HG03135 (cell line): ENCODE results near the gene CHPF2.

ENCODE experiments used
- ATAC-seq: cut with Tn5 transposase; IDR thresholded peaks from one replicate; pipeline ENCODE4 v1.9.1; 2021; ENCODE audit warnings: mild to moderate bottlenecking, moderate library complexity; ENCODE audit not compliant: unreplicated experiment

Gene CHPF2

DNA sequence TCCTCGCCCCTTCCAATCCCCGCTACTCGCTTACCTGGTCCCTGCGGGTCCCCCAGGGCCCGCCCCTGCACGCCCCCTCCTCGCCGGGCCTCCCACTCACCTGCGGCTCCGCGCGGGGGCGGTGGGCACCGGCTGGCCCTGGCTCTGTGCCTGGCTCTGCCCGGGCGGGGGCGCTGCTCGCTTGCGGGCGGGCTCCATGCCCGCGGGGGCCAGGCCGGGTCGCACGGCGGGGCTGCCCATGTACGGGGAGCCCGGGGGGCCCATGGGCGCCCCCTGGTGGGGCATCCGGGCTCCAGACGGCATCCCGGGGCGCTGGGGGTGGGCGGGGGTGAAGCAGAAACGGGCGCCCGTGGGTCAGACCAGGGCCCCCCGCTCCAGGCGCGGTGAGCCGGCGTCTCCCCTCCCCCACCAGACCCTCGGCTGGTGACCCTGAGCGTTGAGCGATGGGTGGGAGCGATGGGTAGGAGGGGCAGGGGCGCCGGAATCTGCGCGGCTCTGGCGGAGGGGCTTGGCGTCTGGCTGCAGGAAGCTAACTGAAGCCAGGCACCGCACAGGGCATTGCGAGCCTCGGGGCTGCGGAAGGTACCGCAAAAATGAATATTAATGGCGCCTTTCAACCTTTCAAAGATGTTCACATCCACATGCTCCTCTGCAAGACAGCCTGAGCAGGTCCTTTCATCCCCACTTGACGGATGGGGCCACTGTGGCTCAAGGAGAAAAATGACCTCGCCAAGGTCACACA lies 13.2 kb downstream of the CHPF2 start:
- no peak for ATAC-seq

DNA sequence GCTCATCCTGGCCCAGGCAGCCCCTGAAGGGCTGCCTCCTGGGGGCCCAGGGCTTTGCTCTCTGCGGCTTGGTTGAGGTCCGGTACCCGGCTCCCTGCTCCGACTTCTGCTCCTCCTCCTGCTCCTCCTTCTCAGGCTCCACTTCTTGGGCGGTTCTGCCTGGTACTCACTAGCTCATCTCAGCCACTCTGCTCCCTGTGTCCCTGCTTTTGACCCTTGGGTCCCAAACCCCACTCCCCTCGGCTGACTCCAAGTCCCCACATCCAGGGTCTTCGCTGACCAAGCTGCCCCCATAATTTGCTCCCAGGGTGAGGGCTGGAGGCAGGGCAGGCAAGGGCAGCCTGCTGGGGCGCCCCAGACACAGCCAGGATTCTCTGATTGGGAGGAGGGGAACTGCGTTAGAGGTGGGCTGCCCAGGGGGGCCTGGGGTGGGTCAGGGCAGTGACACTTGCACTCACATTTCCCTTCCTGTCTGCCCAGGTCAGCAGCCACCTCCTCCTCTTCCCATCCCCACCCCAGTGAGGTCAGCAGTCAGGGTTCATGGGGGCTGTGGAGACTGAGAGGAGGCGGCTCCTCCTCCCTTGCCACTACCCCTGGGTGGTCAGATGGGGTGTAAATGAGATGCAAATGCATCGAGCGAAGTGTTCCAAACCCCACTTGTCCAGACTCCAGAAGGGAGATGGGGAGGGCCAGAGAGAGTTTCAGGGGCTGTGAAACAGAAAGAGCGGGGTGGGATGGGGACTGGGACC lies 14.0 kb downstream of the CHPF2 start:
- ATAC-seq = no peak

DNA sequence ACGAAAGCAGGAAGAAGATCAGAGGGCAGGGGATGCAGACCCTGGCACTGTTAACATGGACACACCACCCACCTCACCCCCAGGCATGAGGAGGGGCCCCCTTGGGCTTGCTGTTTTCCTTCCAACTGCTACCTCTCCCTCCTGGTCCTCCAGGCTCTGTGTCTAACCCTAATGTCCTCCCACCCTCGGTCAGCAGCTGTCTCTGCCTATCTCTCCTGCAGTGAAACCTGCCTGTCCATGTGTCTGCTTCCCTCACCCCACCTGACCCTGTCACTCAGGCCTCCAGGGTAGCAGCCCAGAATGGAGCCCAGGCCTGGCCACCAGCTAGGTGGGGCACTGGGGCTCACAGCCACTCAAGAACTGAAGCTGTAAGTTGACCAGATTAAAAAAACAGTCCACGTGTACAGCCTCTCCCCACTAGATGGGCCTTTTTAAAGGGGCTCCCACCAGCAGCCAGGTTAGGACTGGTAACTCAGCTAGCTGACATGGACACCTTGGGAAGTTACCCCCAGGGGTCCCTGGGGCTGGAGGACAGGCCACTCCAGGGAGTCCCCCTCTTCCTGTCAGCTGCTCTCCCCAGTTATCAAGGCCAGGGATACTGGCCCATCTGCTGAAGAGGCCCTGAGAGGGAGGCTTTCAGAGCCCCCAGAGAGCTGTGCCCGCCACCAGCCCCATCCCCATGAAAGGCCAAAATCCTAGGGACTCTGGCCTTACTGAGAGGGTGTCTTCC lies 14.7 kb downstream of the CHPF2 start:
- no peak for ATAC-seq

DNA sequence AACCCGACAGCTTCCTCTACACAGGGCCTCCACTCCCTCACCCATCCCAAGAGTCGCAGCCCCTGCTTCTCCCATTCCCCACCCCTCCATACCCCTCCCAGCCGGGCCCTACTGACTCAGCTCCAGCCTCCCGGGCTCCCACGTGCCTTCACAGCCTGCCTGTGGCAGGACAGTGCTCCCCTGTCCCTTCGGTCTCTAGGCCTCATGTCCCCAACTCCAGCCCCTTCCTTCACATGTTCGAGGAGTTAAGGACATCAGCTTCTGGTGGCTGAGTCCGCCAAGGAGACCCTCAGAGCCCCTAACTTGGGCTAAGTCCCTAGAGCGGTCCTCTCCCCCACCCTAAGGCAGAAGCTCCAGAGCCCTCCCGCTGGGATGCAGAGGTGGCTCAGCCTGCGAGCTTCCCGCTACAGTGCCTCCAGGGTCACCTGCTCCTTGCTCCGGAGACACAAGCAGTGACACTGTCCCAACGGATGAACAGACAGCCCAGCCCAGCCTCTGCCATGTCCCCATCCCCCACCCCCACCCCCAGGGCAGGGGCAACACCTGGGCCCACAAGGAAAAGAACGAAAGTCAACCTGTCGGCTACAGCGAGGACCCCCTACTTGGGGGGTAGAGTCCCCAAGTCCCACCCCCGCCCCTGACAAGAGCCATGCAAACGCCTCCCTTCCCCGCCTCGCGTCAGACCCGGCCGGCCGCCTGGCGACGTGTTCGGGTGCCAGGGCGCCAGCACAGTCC lies 15.5 kb downstream of the CHPF2 start:
- ATAC-seq = no peak

DNA sequence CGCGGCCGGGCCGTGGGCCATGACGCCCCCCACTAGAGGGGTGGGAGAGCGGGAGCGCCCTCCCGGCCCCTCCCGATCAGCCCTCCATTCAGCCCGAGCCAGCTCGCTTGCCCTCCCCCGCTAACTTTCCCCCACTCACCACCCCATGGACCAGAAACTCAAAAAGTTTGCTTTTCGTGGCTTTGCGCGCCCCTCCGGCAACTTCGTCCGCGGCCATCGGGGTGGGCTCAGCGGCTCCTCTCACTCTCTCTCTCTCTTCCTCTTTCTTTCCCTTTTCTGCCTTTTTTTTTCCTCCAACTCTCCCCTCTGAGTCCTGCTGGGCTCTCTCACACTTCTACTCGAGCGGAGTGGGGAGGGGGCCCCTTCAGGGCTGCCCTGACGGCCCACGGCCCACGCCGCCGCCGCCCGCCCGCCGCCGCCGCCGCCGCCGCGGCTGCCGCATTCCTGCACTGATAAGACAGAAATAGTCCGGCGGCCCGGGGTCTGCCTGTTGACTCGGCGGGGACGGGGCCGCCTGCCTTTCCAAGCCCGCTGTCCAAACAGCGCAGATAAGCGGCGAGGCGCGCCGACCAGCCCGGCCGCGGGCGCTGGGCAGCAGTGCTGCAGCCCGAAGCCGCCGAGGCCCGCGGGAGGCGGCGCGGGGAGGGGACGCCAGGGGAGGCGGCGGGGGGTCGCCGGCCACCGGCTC lies 16.2 kb downstream of the CHPF2 start, which contains the start of gene SMARCD3:
Gene SMARCD3 (minus strand): TSS at position 349 of the 688 bp plus-strand sequence. CDS start 132 bp downstream, at position 217.
- ATAC-seq = no peak

DNA sequence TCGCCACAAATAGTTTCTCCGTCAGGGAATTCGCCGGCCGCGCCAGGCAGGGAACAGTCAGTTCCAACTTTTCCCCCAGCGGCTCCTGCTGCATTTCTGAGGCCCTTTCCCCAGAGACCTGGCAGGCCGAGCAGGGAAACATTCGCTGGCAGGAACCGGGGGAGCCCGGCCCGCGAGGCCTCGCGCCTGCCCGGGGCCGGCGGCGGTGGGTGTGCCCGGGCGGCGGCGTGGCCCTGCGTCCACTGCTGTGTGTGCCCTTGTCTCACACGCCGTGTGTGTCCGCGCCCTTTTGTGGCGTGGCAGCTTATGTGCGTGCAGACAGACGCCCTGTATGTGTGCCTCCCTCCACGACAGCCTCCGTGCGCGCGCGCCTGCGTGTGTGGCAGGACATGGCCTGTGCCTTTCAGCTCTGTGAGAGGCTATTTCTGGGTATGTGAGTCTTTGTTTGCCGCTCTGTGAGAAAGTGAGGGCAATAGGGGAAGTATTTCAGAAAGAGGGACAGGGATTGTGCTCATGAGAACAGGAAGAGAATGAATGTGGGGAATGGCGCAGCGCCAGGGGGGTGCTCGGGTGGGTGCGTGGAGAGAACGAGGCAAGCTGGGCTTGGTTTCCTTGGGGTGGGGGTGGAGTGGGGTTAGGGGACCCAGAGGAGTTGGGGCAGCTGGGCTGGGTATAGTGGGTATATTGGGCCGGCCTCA lies 16.9 kb downstream of the CHPF2 start:
- ATAC-seq = no peak

DNA sequence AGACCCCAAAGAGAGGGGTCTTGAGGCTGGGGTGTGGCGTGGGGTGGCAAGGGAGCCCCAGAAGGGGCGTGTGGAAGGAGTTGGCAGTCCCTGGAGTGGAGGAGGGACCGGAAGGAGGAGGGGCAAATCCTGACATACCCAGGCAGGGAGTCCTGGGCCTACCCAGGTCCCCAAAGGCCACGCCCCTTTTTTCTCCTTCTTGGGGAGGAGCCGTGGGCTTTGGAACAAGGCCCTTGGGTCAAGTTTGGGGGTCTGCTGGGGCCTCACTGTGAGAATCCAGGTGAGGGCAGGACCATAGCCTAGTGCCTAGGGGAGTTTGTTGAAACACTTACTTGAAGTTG lies 17.4 kb downstream of the CHPF2 start:
- no peak for ATAC-seq

DNA sequence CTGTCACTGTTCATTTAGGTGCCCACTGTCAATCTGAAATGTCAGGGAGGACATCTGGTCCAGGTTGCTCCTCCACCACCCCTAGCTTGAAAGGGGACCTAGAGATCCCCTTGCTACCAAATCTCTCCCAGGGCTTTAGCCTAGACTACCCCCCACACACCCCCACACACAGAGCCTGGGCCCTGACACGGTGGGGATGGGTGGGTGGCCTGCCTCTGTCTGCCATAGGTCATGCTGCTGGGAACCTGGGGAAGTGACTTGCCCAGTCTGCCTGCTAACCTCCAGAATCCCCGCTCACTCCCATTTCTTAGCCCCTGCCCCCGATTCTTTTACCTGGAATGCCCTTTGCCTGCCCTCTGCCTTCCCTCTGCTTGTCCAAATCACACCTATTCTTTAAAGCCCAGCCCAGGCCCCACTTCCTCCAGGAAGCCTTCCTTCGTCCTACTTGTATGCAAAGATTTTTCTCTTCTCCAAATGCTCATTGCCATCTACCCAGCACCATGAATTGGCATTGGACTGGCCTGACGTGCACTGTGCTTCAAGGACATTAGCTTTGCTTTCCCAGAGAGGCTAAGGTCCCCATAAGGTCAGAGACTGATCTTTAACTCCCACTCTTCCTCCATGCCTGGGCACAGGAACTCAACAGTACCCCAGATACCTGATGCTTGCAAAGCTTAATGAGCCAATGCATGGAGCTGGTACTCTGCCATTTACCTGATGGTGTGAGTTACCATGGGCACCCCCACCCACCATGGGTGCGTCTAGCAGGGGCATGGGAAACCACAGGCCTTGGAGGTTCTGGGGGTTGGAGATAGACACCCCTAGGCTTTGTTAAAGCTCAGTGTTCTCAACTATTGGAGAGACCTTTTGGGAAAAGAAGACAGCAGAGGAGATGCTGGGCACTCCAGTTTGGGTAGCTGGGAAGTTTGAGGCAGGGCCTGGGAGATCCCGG lies 18.2 kb downstream of the CHPF2 start:
- no peak for ATAC-seq

DNA sequence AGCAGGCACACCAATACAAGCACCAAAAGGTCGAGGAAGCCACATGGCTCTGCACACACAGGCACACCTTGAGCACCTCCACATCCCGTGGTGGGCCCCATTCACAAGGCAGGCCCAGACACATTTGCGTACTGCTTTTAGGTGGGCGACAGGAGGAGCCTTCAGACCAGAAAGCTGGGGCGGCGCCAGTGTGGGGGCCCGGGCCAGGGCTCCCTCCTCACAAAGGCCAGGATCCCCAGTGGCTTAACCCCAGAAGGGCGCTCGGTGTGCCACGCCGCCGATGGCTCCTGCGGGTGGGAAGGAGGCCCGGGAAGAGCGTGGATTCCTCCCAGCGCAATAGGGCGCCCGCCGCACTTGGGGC lies 19.0 kb downstream of the CHPF2 start:
- ATAC-seq = no peak

DNA sequence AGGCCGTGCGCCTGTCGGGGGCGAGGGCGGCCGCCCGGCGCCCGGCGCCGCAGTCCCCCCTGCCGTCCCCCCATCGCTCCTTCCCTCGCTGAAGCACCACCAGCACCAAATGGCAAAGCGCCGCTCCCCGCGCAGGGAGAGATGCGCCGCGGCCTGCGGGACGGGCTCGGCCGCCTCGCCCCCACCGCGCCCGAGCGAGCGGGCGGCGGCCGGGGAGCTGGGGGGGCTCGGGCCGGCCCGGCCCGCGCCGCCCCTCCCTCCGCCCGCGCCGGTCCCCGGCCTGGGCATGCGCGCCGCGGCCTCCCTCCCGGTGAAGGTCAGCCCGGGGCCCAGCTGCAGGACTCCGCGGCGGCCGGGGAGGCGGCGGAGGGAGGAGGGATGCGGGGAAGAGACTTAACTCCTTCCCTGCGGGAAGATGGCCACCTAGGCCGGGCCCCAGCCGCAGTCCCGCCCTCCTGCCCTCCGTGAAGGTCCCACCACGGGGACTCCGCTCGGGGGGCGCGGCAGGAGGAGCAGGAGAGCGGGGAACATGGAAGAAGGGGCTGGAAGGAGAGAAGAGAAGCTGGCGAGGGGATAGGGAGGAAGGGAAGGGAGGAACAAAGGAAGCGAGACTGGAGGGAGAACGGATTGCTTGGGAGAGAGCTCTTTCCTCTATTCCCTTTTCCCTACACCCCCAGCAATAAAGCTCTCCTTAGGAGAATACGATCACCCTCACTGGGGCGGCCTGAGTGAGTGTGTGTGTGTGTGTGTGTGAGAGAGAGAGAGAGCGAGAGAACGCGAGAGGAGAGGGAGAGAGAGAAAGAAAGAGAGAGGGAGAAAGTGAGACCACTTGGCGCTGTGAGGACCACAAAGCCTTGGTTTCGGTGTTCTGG lies 19.6 kb downstream of the CHPF2 start:
- no peak for ATAC-seq

DNA sequence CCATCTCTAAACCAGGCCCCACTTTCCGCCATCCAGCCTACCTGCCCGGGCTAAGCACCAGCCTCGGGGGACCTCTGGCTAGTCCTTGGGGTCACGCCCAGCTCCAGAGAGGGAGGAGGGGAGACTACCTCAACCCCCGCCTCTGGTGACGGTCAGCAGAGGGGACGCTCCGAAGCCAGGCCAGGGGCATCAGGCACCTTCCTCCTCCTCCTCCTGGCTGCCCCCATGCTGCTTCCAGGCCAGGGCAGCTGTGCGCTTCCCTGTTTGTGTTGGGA lies 20.2 kb downstream of the CHPF2 start:
- no peak for ATAC-seq

DNA sequence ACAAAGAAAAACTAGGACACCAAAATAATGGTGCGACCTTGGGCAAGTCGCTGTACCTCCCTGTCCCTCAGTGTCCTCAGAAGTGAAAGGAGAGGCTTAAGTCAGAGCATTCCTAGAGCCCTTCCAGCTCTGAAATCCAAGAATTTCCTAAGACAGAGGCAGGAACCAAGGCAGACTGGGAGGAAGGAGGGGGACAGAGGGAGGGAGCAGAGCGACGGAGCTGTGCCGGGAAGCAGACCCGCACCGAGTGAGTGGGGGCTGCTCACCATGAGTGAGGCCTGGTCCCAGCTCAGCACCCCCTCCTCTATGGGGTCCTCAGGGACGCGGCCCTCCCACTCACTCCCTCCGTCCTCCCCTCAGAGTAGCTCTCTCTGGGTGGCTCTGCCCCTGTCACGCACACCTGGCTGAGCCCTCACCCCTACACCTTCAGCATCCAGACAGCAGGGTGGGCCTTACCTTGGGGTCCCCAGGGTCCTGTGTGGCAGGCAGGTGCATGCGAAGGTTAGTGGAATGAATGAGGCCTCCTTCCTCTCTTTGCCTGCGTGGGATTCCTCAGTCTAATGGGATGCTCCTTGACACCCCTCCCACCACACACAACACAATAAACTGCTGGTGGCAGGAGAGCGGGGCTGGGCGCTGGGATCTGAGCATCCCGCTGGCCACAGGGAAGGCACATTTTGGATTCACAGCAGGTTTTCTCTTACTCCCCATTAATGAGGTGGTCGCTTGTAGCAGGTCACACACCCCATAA lies 20.9 kb downstream of the CHPF2 start:
- ATAC-seq = no peak

DNA sequence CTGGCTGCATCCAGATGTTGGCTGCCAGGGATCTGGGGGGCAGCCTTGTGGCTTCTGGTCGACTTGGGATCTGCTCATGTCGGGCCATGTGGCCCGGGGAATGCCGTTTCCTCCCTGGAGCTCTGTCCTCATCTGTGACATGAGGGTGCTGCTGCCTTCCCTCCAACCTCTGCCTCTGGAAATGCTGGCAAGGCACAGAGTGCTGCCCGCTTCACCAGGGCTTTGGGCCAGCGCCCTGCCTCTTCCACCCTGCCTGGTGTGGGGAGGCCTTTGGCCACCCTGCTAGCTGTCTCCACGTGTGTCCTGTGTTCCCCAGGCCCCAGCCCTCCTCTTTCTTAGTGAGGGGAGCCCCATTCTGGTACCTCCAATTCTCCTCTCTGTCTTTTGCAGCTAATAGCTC lies 22.0 kb downstream of the CHPF2 start:
- ATAC-seq = no peak

DNA sequence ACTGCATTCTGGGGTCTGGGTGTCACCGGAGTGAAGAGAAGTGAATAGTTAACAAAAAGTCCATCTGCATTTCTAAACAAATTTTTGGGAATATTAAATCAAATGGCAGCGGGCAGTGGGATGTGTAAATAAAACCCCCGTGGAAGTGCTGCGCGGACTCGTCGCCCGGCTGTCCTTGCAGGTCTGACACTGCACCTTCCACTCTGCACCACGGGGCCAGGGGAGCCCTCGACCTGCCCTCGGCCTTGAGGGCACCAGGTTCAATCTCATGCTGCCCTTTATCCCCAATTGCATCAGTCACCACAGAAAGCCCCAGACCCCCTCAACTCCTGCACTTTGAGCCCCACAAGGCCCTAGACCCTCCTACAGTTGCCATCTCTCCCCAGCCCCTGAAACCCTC lies 22.6 kb downstream of the CHPF2 start:
- no peak for ATAC-seq

DNA sequence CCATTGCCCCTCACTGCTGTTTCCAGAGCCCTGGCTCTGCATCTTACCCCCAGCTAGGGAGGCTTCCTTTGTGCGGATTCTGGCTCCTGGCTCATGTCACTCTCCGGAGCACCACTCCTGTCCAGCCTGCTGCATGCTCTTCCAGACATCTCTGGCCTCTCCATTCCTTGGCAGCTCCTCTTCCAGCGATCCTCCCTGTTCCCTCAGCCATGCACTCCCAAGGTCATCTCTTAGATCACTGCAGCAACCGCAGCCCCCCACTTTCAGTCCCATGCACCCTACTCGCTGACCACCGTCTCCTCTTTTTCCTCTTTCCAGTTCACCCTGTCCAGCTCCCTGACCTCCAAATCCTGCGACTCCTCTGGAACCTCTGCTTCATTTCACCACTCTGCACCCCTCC lies 23.1 kb downstream of the CHPF2 start:
- no peak for ATAC-seq

DNA sequence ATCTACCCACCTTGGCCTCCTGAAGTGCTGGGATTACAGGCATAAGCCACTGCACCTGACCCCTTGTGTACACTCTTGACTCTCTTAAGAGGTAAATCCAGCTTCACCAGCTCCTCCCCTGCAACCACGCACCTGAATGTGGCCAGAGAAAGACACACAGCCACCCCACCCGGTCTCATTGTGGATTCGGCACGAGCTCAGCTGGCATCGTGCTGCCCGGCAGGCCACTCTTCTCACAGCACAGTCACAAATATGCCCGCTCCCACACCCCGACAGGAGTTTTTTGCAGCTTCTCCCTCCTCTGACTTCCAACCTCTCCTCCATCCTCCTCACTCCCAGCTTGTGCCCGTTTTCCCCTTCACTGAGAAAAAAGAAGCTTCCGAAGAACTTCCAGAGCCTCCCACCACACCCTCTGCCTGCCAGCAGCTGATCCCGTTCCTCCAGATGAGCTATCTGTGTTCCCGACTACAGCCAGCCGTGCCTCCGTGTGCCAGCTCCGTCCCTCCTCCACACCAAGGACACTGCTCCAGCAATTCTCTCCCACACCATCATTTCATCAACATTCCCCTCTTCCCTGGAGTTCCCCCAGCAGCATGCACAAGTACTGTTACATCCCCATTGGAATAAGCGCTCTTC lies 24.2 kb downstream of the CHPF2 start:
- no peak for ATAC-seq

DNA sequence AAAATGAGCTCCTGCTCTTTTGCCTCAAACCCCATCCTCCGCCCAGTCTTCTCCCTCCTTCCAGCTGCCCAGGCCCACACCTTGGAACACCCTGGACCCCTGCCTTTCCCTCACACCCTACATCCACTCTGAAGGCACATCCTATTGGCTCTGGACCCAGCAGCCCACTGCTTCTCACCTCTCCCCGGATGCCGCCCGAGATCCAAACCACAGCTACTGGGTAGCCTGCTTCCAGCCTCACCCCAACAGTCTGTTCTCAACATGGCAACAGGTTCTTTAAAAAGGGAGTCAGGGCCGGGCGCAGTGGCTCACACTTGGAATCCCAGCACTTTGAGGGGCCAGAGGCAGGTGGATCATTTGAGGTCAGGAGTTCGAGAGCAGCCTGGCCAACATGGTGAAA lies 25.7 kb downstream of the CHPF2 start:
- ATAC-seq = no peak
